Erythroblast (primary cell): ENCODE data around the gene CAND2.

Source experiments
- GATA1 ChIP-seq: IDR thresholded peaks from 2 replicates; pipeline ENCODE4 v1.6.1; 2011; ENCODE audit warnings: low read depth, mild to moderate bottlenecking, control low read depth, low read length, moderate library complexity
- POLR2A ChIP-seq: IDR thresholded peaks from 2 replicates; pipeline ENCODE4 v1.6.1; 2011; ENCODE audit warnings: mild to moderate bottlenecking, low read length

DNA sequence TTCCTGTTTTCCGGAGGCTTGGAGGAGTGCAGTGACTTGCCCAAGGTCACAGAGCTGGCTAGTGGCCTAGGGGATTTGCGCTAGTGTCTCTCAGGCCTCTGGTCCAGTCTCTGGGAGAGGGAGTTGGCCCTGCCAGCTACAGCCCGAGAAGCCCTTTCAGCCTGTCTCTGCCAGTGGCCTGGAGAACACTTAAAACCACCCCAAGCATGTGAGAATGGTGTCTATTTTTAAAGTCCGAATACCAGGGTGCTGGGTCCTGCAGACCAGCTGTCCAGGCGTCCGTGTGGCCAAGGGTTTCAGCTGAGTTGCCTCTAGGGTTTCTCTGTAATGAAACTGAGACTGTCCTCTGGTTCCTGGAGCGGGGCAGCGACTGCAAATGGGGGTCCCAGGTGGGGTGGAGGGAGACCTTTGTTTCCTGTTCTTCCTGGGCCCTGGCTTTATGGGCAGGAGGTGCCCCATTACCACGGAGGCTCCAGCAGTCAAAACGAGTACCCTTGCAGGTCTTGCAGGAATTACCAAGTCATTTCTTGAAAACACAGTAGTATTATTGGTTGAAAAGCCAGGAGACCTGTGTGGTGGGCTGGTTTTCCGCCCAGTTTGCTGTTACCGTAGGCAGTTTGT, 2.2 kb downstream of the CAND2 start:
- TF ChIP-seq POLR2A (no peak), GATA1 (no peak)
